PFSK-1 (cell line): ENCODE data around the gene SYCE3.

ENCODE experiments used
- FOXP2 ChIP-seq: optimal IDR thresholded peaks from 2 replicates; pipeline ENCODE3; 2011; ENCODE audit warnings: borderline replicate concordance, control low read depth, inconsistent platforms; ENCODE audit not compliant: insufficient read depth; ENCODE audit errors: extremely low read length, extremely low read depth
- POLR2AphosphoS5 ChIP-seq: IDR thresholded peaks from 2 replicates; pipeline ENCODE4 v1.6.1; 2012; ENCODE audit warnings: low read depth, mild to moderate bottlenecking, control low read depth, low read length, moderate library complexity
- REST ChIP-seq, 2 experiments: IDR thresholded peaks; 2 replicates each; pipeline versions ENCODE4 v1.6.1 to v1.8.0; 2011 to 2012; ENCODE audit warnings: low read depth in 2 of 2, low read length in 2 of 2, control low read depth in 1 of 2, inconsistent platforms in 1 of 2, mild to moderate bottlenecking in 1 of 2, moderate library complexity in 1 of 2; ENCODE audit not compliant: insufficient read depth in 1 of 2
- SIN3A ChIP-seq: IDR thresholded peaks from 2 replicates; pipeline ENCODE4 v1.6.1; 2012; ENCODE audit warnings: mild to moderate bottlenecking, low read length, moderate library complexity, borderline replicate concordance; ENCODE audit not compliant: insufficient read depth
- TAF1 ChIP-seq: IDR thresholded peaks from 2 replicates; pipeline ENCODE4 v1.6.1; 2012; ENCODE audit warnings: low read length, control low read depth, borderline replicate concordance; ENCODE audit not compliant: insufficient read depth

Gene SYCE3

GRCh38 chr22:50569041-50569459 is 6.3 kb upstream of the SYCE3 start:
- no peak for TF ChIP-seq SIN3A
- TF ChIP-seq REST (IDR thresholded peaks at IDR 0.05; ENCODE audit: insufficient read depth in 1 of 2, low read depth in 2 of 2, low read length in 2 of 2), result no peak
- no peak for TF ChIP-seq POLR2AphosphoS5
- no peak for TF ChIP-seq FOXP2
- TF ChIP-seq TAF1, result no peak

- TF ChIP-seq SIN3A (no peak), TAF1 (no peak), POLR2AphosphoS5 (no peak)
These were observed 5.9 kb upstream of the SYCE3 start for GRCh38 chr22:50568626-50569025.

- TF ChIP-seq POLR2AphosphoS5 (no peak), REST (IDR thresholded peaks at IDR 0.05; ENCODE audit: insufficient read depth in 1 of 2, low read depth in 2 of 2, low read length in 2 of 2) (no peak), FOXP2 (no peak)
These were observed 5.1 kb upstream of the SYCE3 start for GRCh38 chr22:50567721-50568252.

- TF ChIP-seq POLR2AphosphoS5 (no peak), FOXP2 (no peak), TAF1 (no peak), REST (IDR thresholded peaks at IDR 0.05; ENCODE audit: insufficient read depth in 1 of 2, low read depth in 2 of 2, low read length in 2 of 2) (no peak), SIN3A (no peak)
These were observed 1.6 kb upstream of the SYCE3 start for GRCh38 chr22:50564289-50564688.

- TF ChIP-seq POLR2AphosphoS5 (no peak), TAF1 (no peak), REST (IDR thresholded peaks at IDR 0.05; ENCODE audit: insufficient read depth in 1 of 2, low read depth in 2 of 2, low read length in 2 of 2) (no peak), SIN3A (no peak), FOXP2 (no peak)
These were observed 868 bp upstream of the SYCE3 start for GRCh38 chr22:50563413-50564160.
